ENCODE data around the gene IKBKE.

GRCh38 chr1:206455289-206455665 lies 15.0 kb upstream of the IKBKE start:
- TF ChIP-seq CTCF (IDR thresholded peaks at IDR 0.05 in 2 of 3, conservative IDR thresholded peaks at IDR 0.05 in 1 of 3; ENCODE audit: control insufficient read depth in 2 of 3, extremely low read depth in 1 of 3, insufficient read depth in 1 of 3, low read depth in 3 of 3, low read length in 3 of 3), result no peak
- TF ChIP-seq, protein P1, sequence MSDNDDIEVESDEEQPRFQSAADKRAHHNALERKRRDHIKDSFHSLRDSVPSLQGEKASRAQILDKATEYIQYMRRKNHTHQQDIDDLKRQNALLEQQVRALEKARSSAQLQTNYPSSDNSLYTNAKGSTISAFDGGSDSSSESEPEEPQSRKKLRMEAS (IDR thresholded peaks at IDR 0.05; ENCODE audit: low read depth, low read length), result no peak
- no peak for TF ChIP-seq EZH2 (IDR thresholded peaks at IDR 0.05; ENCODE audit: borderline replicate concordance, control insufficient read depth, low read depth, low read length)
- TF ChIP-seq REST (IDR thresholded peaks at IDR 0.05; ENCODE audit: low read depth, low read length), result no peak
- no peak for TF ChIP-seq SP1 (IDR thresholded peaks at IDR 0.05; ENCODE audit: low read depth, low read length)
- TF ChIP-seq ASH2L (IDR thresholded peaks at IDR 0.05; ENCODE audit: borderline replicate concordance, low read depth), result no peak
- TF ChIP-seq STAT3 (IDR thresholded peaks at IDR 0.05; ENCODE audit: low read depth, low read length), result no peak
- no peak for TF ChIP-seq BCL11A (IDR thresholded peaks at IDR 0.05; ENCODE audit: low read depth, low read length)
- no peak for TF ChIP-seq SIN3A (IDR thresholded peaks at IDR 0.05; ENCODE audit: low read depth, low read length)
- TF ChIP-seq CBX5 (IDR thresholded peaks at IDR 0.05; ENCODE audit: low read depth), result no peak
- TF ChIP-seq POLR2A (IDR thresholded peaks at IDR 0.05; ENCODE audit: low read depth, low read length), result no peak
- TF ChIP-seq, protein P2, sequence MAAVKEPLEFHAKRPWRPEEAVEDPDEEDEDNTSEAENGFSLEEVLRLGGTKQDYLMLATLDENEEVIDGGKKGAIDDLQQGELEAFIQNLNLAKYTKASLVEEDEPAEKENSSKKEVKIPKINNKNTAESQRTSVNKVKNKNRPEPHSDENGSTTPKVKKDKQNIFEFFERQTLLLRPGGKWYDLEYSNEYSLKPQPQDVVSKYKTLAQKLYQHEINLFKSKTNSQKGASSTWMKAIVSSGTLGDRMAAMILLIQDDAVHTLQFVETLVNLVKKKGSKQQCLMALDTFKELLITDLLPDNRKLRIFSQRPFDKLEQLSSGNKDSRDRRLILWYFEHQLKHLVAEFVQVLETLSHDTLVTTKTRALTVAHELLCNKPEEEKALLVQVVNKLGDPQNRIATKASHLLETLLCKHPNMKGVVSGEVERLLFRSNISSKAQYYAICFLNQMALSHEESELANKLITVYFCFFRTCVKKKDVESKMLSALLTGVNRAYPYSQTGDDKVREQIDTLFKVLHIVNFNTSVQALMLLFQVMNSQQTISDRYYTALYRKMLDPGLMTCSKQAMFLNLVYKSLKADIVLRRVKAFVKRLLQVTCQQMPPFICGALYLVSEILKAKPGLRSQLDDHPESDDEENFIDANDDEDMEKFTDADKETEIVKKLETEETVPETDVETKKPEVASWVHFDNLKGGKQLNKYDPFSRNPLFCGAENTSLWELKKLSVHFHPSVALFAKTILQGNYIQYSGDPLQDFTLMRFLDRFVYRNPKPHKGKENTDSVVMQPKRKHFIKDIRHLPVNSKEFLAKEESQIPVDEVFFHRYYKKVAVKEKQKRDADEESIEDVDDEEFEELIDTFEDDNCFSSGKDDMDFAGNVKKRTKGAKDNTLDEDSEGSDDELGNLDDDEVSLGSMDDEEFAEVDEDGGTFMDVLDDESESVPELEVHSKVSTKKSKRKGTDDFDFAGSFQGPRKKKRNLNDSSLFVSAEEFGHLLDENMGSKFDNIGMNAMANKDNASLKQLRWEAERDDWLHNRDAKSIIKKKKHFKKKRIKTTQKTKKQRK (IDR thresholded peaks at IDR 0.05; ENCODE audit: low read depth, low read length), result no peak
- no peak for TF ChIP-seq EP300 (IDR thresholded peaks at IDR 0.05; ENCODE audit: borderline replicate concordance in 1 of 2, control insufficient read depth in 1 of 2, low read depth in 2 of 2, low read length in 2 of 2)

All from GM12878 (cell line).